Mesenchymal stem cell (in vitro differentiated cells and primary cell): ENCODE data around the gene FAM20A.

ENCODE experiments used
- DNase-seq: peaks from one replicate; pipeline ENCODE4 v3.0.0-alpha.2; 2013
- H2AFZ ChIP-seq: one replicate; pipeline ENCODE4 v1.6.1; 2013; ENCODE audit warnings: low read depth, mild to moderate bottlenecking, control low read depth, inconsistent platforms, low read length, moderate library complexity
- H2AK5ac ChIP-seq: 2 replicates; pipeline ENCODE4 v1.6.1; 2013; ENCODE audit warnings: low read length, moderate library complexity, mild to moderate bottlenecking, inconsistent platforms; ENCODE audit not compliant: severe bottlenecking
- H2BK120ac ChIP-seq: one replicate; pipeline ENCODE4 v1.6.1; 2013; ENCODE audit warnings: low read depth, mild to moderate bottlenecking, inconsistent platforms, low read length, moderate library complexity
- H2BK12ac ChIP-seq, 2 experiments: one replicate each; pipeline ENCODE4 v1.6.1; 2013; ENCODE audit warnings: inconsistent platforms in 2 of 2, low read length in 2 of 2, mild to moderate bottlenecking in 2 of 2, moderate library complexity in 2 of 2, control low read depth in 1 of 2
- H2BK15ac ChIP-seq: one replicate; pipeline ENCODE4 v1.6.1; 2013; ENCODE audit warnings: mild to moderate bottlenecking, low read depth, inconsistent platforms; ENCODE audit not compliant: poor library complexity, severe bottlenecking
- H2BK5ac ChIP-seq: 2 replicates; pipeline ENCODE4 v1.6.1; 2013; ENCODE audit warnings: low read depth, mild to moderate bottlenecking, low read length, control low read depth, inconsistent platforms; ENCODE audit not compliant: poor library complexity, severe bottlenecking
- H3K14ac ChIP-seq, 2 experiments: one replicate each; pipeline ENCODE4 v1.6.1; 2013; ENCODE audit warnings: inconsistent platforms in 2 of 2, low read length in 2 of 2, control low read depth in 1 of 2, mild to moderate bottlenecking in 1 of 2, moderate library complexity in 1 of 2
- H3K18ac ChIP-seq, 2 experiments: one replicate each; pipeline ENCODE4 v1.6.1; 2013; ENCODE audit warnings: inconsistent platforms in 2 of 2, low read length in 2 of 2, control low read depth in 1 of 2, low read depth in 1 of 2, mild to moderate bottlenecking in 1 of 2
- H3K23ac ChIP-seq, 2 experiments: one replicate each; pipeline ENCODE4 v1.6.1; 2013; ENCODE audit warnings: inconsistent platforms in 2 of 2, low read length in 2 of 2, mild to moderate bottlenecking in 2 of 2, moderate library complexity in 2 of 2, control low read depth in 1 of 2
- H3K27ac ChIP-seq: 2 replicates; pipeline ENCODE4 v1.5.1; 2013; ENCODE audit warnings: mild to moderate bottlenecking, moderate library complexity, low read length, control low read depth, inconsistent platforms; ENCODE audit not compliant: poor library complexity, severe bottlenecking
- H3K27me3 ChIP-seq, 2 experiments: 2 replicates each; pipeline versions ENCODE4 v1.6.1 to v1.7.0; 2013; ENCODE audit warnings: low read length in 2 of 2, mild to moderate bottlenecking in 2 of 2, moderate library complexity in 2 of 2, control low read depth in 1 of 2, inconsistent platforms in 1 of 2; ENCODE audit not compliant: control insufficient read depth in 1 of 2, insufficient read depth in 1 of 2
- H3K36me3 ChIP-seq, 2 experiments: 2 replicates each; pipeline versions ENCODE4 v1.6.1 to v1.7.0; 2013; ENCODE audit warnings: low read length in 2 of 2, control low read depth in 1 of 2, inconsistent platforms in 1 of 2, low read depth in 1 of 2, mild to moderate bottlenecking in 1 of 2; ENCODE audit not compliant: insufficient read depth in 2 of 2, control insufficient read depth in 1 of 2
- H3K4ac ChIP-seq, 2 experiments: one replicate each; pipeline ENCODE4 v1.6.1; 2013; ENCODE audit warnings: inconsistent platforms in 2 of 2, low read length in 2 of 2, mild to moderate bottlenecking in 2 of 2, moderate library complexity in 2 of 2, control low read depth in 1 of 2, low read depth in 1 of 2
- H3K4me1 ChIP-seq: 2 replicates; pipeline ENCODE4 v1.6.1; 2013; ENCODE audit warnings: low read depth, low read length, control low read depth; ENCODE audit not compliant: control insufficient read depth, insufficient read depth
- H3K4me2 ChIP-seq: 2 replicates; pipeline ENCODE4 v1.6.1; 2013; ENCODE audit warnings: low read length, mild to moderate bottlenecking, inconsistent platforms; ENCODE audit not compliant: poor library complexity, severe bottlenecking
- H3K4me3 ChIP-seq, 2 experiments: 2 replicates each; pipeline versions ENCODE4 v1.5.1 to v1.7.0; 2013; ENCODE audit warnings: low read length in 2 of 2, mild to moderate bottlenecking in 2 of 2, control low read depth in 1 of 2, low read depth in 1 of 2; ENCODE audit not compliant: insufficient read depth in 1 of 2
- H3K79me1 ChIP-seq: replicated peaks from 2 replicates; pipeline ENCODE4 v1.6.1; 2013; ENCODE audit warnings: mild to moderate bottlenecking, control low read depth, low read length, inconsistent platforms; ENCODE audit not compliant: poor library complexity, severe bottlenecking
- H3K9ac ChIP-seq: 2 replicates; pipeline ENCODE4 v1.7.0; 2013; ENCODE audit warnings: mild to moderate bottlenecking, low read length, moderate library complexity
- H3K9me3 ChIP-seq: 2 replicates; pipeline ENCODE4 v1.7.0; 2013; ENCODE audit warnings: mild to moderate bottlenecking, low read length; ENCODE audit not compliant: control insufficient read depth
- H4K8ac ChIP-seq: one replicate; pipeline ENCODE4 v1.6.1; 2013; ENCODE audit warnings: inconsistent platforms, mild to moderate bottlenecking, low read length, moderate library complexity
- H4K91ac ChIP-seq: one replicate; pipeline ENCODE4 v1.6.1; 2013; ENCODE audit warnings: mild to moderate bottlenecking, low read length, inconsistent platforms
- WGBS: methylation state at CpG from one replicate; pipeline ENCODE4 v1.1.7; 2013; ENCODE audit warnings: mixed read lengths; 5-methylcytosine and 5-hydroxymethylcytosine counted together

The FAM20A gene

GRCh38 chr17:68542698-68543463, 58.3 kb downstream of the FAM20A start:
- no peaks in the 10 kb centered on the region for H3K27me3 ChIP-seq
- no peak overlapping the region for H2BK15ac ChIP-seq
- WGBS = 98% methylated on average over 12 of the region's 13 CpGs
- no peak overlapping the region for H2BK5ac ChIP-seq
- peaks cover 28 to 96% of the 10 kb centered on the region in 2 experiments for H3K36me3 ChIP-seq
- H4K8ac ChIP-seq = no peak overlapping the region
- H2AK5ac ChIP-seq = no peak overlapping the region
- no peak overlapping the region for H3K14ac ChIP-seq
- H3K23ac ChIP-seq = no peak overlapping the region
- no peak overlapping the region for H3K4me3 ChIP-seq
- H4K91ac ChIP-seq = no peak overlapping the region
- H3K9me3 ChIP-seq = peaks cover 11% of the 10 kb centered on the region
- no peak overlapping the region for H3K18ac ChIP-seq
- no peak overlapping the region for H3K27ac ChIP-seq
- H2AFZ ChIP-seq = no peak overlapping the region
- H3K4me1 ChIP-seq = peaks cover 2% of the 10 kb centered on the region
- H2BK120ac ChIP-seq = no peak overlapping the region
- H3K79me1 ChIP-seq = no peaks in the 10 kb centered on the region
- H2BK12ac ChIP-seq = no peak overlapping the region
- DNase-seq = no peak
- H3K9ac ChIP-seq = no peak overlapping the region
- H3K4me2 ChIP-seq = no peak overlapping the region
- H3K4ac ChIP-seq = no peak overlapping the region

GRCh38 chr17:68541816-68542215, 59.4 kb downstream of the FAM20A start:
- no peak overlapping the region for H2AFZ ChIP-seq
- H3K4me2 ChIP-seq = no peak overlapping the region
- H2BK5ac ChIP-seq = no peak overlapping the region
- no peak overlapping the region for H3K9ac ChIP-seq
- H3K27ac ChIP-seq = no peak overlapping the region
- no peak overlapping the region for H3K4me3 ChIP-seq
- peaks cover 35 to 96% of the 10 kb centered on the region in 2 experiments for H3K36me3 ChIP-seq
- H2BK15ac ChIP-seq = no peak overlapping the region
- peaks cover 2% of the 10 kb centered on the region for H3K9me3 ChIP-seq
- WGBS = 96% methylated on average over 6 of the region's 6 CpGs
- no peak overlapping the region for H4K91ac ChIP-seq
- no peak overlapping the region for H3K14ac ChIP-seq
- no peak overlapping the region for H2AK5ac ChIP-seq
- no peak overlapping the region for H2BK120ac ChIP-seq
- H4K8ac ChIP-seq = no peak overlapping the region
- H2BK12ac ChIP-seq = no peak overlapping the region
- H3K23ac ChIP-seq = no peak overlapping the region
- no peak overlapping the region for H3K18ac ChIP-seq
- peaks cover 2% of the 10 kb centered on the region for H3K4me1 ChIP-seq
- H3K79me1 ChIP-seq = peaks cover 9% of the 10 kb centered on the region
- no peaks in the 10 kb centered on the region for H3K27me3 ChIP-seq
- H3K4ac ChIP-seq = no peak overlapping the region
- no peak for DNase-seq

- H4K8ac ChIP-seq = no peak overlapping the region
- H4K91ac ChIP-seq = no peak overlapping the region
- H2AFZ ChIP-seq = no peak overlapping the region
- DNase-seq = no peak
- H2BK5ac ChIP-seq = no peak overlapping the region
- H2BK120ac ChIP-seq = no peak overlapping the region
- H3K9me3 ChIP-seq = no peaks in the 10 kb centered on the region
- H3K27ac ChIP-seq = no peak overlapping the region
- no peak overlapping the region for H3K9ac ChIP-seq
- 96% methylated on average over 7 of the region's 8 CpGs for WGBS
- peaks cover 36 to 98% of the 10 kb centered on the region in 2 experiments for H3K36me3 ChIP-seq
- H3K23ac ChIP-seq = no peak overlapping the region
- no peak overlapping the region for H2BK15ac ChIP-seq
- H3K4me3 ChIP-seq = no peak overlapping the region
- H2AK5ac ChIP-seq = no peak overlapping the region
- no peak overlapping the region for H2BK12ac ChIP-seq
- H3K4me1 ChIP-seq = peaks cover 2% of the 10 kb centered on the region
- no peak overlapping the region for H3K18ac ChIP-seq
- no peak overlapping the region for H3K4ac ChIP-seq
- H3K4me2 ChIP-seq = no peak overlapping the region
- H3K79me1 ChIP-seq = peaks cover 13% of the 10 kb centered on the region
- H3K14ac ChIP-seq = no peak overlapping the region
- H3K27me3 ChIP-seq = no peaks in the 10 kb centered on the region
These were observed 60.2 kb downstream of the FAM20A start for GRCh38 chr17:68540981-68541380.

- no peak overlapping the region for H2AFZ ChIP-seq
- H3K27me3 ChIP-seq = no peaks in the 10 kb centered on the region
- no peak overlapping the region for H3K4ac ChIP-seq
- no peak overlapping the region for H4K91ac ChIP-seq
- no peak overlapping the region for H3K4me2 ChIP-seq
- no peak overlapping the region for H2BK5ac ChIP-seq
- peaks cover 38 to 100% of the 10 kb centered on the region in 2 experiments for H3K36me3 ChIP-seq
- no peak overlapping the region for H3K18ac ChIP-seq
- no peak overlapping the region for H2AK5ac ChIP-seq
- no peak overlapping the region for H2BK12ac ChIP-seq
- no peak overlapping the region for H3K4me3 ChIP-seq
- no peak overlapping the region for H3K14ac ChIP-seq
- no peak overlapping the region for H3K23ac ChIP-seq
- H4K8ac ChIP-seq = no peak overlapping the region
- no peak overlapping the region for H3K27ac ChIP-seq
- H3K79me1 ChIP-seq = peaks cover 19% of the 10 kb centered on the region
- H2BK120ac ChIP-seq = no peak overlapping the region
- H3K9ac ChIP-seq = no peak overlapping the region
- WGBS = 88% methylated on average over 19 of the region's 20 CpGs
- DNase-seq = no peak
- H3K4me1 ChIP-seq = peaks cover 2% of the 10 kb centered on the region
- no peak overlapping the region for H2BK15ac ChIP-seq
- H3K9me3 ChIP-seq = no peaks in the 10 kb centered on the region
These were observed 61.4 kb downstream of the FAM20A start for GRCh38 chr17:68539548-68540467.
